DMS79 (cell line): ENCODE data around the gene RNF152.

Experiments used
- DNase-seq: peaks from one replicate; lab custom pipeline; 2025; lab: John Stamatoyannopoulos, UW

Gene RNF152

GRCh38 chr18:61894751-61895524 lies 2.1 kb upstream of the RNF152 start:
- DNase-seq: no peak

- DNase-seq: no peak
These were observed 1.4 kb upstream of the RNF152 start for GRCh38 chr18:61893971-61894750.

DNA sequence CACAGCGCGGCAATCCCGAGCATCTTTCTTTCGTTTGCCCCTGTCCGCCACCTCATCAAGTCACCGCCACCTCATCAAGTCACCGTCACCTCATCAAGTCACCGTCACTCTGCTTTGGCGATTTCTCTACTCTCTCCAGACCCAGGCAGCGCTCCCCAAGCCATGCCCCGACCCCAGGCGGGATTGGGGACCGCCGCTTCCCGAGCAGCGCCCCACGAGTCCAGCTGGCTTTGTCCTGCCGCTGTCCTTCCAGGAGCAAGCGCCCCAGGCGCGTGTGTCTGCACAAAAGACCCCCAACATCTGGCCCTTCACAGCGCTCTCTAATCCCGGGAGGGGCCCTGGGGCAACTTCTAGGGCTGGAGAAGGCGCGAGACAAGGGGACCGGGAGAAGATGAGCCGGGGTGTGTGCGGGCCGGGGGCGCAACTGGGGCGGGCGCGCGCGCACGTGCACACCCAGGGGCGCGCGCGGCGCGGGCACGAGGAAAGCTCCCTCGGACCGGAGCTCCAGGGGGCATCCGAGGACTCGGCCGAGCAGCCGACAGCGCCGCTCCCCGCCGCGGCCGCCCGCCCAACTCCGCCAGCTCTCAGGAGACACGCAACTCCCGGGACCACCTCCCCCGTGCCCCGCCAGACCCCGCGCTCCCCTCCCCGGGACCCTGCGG lies 633 bp upstream of the RNF152 start:
- DNase-seq: no peak

DNA sequence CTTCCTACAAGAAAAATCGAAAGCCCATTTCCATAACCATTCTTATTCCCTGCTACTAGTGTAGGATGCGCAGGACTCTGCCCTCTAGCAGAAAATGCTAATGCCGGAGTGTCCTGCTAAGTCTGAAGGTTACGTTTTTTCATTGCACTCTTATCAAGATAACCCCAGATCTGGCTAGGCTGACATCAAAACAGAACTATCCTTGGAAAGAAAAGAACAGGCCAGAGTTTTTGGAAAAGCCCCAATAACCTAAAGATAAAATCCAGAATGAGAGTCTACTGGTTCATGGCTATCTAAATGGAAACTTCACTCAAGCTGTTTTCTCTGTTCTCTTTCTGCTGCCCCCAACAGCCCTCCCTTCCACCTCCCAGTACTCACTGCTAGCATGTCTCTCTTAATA lies 913 bp downstream of the RNF152 start:
- no peak for DNase-seq

DNA sequence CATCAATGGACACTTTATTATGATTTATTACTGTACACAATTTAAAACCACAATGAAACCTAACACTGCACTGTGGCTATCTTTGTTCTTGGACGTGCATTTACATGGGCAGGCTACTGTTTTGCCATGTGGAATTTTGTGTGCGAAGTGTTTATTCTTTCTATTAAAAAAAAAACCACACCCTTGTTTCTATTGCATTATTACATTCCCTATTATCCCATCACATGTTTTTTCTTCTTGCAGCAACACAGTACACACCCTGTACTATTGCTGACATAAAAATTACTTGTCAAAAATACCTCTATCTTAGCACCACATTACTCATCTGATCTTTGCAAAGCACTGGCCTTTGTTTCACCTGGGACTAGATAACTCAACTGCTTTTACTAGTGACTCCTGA lies 1.5 kb downstream of the RNF152 start:
- DNase-seq: no peak

GRCh38 chr18:61890344-61890743 lies 2.5 kb downstream of the RNF152 start:
- no peak for DNase-seq

DNA sequence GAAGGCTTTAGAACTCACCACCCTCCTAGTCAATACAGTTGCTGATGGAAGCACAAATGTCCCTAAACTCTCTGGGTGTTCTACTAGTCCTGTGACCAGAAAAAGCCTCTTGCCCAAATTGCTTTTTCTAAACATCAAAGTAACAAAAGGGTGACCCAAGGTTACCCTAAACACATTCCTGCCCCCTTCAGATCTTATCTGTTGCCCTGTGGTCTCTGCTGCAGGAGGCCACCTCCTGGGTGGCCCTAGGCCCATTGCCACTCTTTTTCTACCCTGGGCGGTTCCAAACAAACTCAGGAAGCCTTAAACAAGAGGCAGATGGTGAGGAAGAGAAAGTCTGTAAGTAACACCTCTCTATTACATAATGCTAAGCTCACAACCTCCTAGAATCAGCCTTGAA lies 3.3 kb downstream of the RNF152 start:
- no peak for DNase-seq

GRCh38 chr18:61888622-61889021 lies 4.2 kb downstream of the RNF152 start:
- DNase-seq: no peak

- no peak for DNase-seq
These were observed 5.0 kb downstream of the RNF152 start for GRCh38 chr18:61887838-61888237.

DNA sequence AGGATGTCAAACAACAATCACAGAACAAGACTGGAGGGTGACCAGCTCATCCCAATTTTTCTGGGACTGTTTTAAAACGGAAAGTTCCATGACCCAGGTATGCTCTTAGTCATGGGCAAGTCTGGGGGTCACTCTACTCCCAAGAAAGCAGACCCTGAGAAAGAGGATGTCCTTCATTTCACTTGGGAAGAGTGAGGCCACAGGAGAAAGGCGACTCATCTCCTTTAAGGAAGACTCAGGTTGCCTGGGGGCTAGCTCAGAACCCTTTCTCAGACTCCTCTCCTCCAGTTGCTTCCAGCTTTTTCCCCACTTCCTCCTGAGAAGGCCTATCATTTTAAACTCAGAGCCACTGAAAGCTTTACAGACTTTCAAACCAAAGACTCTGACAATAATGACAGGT lies 9.3 kb downstream of the RNF152 start:
- no peak for DNase-seq

DNA sequence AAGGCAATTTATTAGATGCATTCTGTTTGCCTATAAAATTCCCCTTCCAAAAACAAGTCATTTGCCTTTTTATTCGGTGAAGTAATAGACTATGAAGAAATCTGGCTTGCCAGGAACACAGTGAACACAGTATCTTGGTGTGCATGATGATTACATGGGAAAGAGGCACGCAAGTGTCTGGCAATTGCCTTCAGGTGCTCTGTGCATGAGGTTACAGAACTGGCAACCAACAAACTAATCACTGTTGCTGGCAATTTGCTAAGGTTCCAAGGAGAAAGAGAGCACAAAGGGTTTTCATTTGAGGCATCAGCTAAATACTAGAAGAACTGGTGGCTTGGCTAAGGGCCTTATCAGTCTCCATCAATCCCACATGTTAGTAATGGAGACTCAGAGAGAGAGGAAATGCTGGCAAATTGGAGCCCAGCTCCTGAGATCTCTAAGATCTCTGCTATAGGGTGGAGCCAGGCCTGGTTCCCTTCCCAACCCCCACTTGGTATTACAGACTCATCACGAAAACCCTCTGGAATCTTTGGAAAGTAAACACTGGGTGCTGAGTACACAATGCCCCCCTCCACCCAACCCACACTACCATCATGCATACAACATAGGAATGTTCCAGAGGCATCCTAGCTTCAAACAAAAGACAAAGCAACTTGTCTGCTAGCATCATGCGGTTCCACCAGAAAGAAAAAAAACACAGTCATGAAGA lies 10.4 kb downstream of the RNF152 start:
- no peak for DNase-seq

DNA sequence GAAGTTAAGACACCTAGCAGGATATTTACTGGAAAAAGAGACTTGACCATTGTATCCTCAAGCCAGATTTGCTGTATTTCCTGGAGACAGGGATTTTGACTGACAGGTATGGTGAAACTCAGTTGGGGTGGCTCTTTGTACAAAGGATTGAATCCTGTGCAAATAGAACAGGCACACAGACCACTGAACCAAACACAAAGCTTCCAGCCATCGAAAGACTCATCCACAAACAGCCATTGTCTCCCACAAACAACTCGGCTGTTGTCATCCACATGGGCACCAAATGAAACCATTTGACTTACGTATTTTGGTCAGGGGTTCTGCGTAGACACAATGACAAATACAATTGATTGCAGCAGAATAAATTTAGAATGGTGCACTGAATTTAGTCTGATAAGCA lies 15.9 kb downstream of the RNF152 start:
- DNase-seq: no peak

DNA sequence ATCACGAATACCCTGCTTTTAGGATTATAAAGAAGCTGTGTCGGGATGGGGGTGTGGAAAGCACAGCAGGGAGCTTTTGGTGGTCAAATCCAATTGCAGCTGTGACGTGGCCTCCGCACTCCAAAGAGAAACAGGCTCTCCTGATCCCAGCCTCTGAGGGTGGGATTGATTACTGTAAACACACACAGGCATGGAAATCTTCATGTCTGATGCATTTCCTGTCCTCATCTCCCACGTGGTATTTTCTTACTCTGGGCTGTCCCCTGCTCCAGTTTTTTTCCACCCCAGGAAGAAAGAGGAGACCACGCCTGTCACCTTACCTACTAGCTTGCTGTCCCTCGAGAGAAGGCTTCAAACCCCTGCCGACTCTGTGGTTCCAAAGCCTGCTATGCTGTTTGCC lies 22.7 kb downstream of the RNF152 start:
- no peak for DNase-seq

DNA sequence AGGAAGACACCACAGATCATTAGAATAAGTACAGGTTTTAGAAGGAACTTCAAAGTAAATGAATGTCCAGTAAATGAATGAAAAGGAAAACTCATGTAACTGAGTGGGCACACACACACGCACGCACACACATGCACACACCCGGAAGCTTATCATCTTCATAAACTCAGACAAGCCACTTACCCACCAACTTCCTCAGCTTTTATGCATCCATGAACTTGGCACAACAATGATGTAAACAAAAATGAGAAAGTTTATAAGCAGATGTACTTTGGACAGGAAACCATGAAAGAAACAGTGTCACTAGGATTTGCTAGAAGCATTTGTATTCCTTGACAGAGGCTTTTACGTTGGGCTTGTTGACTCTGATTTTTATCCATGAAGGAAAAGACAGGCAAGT lies 23.2 kb downstream of the RNF152 start:
- no peak for DNase-seq

DNA sequence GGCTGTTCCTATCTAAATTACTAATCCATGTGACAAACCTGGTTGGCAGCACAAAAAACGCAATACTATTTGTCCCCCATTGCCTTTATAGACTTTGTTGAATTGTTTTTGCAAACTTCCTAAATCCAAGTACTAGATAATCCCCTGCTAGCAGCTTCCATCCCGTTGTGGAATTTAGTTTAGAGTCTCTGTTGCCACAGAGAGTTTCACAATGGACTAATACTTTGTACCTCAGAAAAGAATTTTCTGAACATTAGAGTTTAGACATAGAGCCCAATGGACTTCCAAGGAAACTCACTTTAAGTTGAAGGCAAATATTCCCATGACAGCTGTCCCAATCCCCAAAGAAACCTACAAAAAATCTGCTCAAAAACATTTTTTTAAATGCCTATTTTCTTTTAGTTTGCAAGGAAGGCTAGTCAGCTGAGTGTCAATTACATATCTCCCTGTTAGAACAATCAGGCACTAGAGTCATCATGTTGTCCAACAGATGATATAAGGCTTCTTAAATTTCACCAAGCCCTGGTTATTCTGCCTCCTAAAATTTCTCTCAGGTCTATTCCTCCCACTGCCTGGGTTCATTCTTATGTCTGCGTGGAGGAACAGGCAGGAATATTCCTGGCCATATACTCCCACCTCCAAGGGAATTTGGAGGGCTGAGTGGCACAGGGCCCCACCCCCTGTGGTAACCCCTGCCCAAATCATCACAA lies 27.2 kb downstream of the RNF152 start:
- DNase-seq: no peak

- no peak for DNase-seq
These were observed 31.4 kb downstream of the RNF152 start for GRCh38 chr18:61861372-61861771.

DNA sequence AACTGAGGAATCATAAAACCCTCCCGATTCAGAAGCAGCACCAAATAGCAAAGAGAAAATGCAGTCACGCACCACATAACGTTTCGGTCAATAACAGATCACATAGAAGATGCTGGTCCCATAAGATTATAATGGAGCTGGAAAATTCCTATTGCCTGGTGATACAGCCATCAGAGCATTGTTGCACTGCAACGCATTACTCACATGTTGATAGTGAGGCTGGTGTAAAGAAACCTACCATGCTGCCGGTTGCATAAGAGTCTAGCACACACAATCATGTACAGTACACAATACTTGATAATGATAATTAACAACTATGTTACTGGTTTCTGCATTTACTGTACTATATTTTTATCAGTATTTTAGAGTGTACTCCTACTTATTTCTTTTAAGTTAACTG lies 32.5 kb downstream of the RNF152 start:
- DNase-seq: no peak

GRCh38 chr18:61859113-61859512 lies 33.7 kb downstream of the RNF152 start:
- DNase-seq: no peak

DNA sequence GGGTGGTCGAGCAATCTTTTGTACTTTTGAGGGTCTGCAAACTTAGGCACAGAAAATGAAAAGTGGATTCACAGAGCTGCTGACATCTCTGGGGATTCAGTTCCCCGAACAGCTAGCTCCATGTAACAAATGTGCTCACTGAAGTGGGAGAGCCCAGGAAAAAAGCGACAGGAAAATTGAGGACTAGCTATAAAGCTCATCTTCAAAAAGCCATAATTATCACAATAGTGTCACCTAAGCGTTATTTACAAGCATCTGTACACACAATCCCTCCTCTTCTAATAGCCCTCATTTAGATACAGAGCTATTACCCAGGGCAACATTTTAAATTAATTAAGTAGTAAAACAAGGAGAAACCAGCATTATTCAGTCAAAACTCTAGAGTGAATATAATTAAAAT lies 36.1 kb downstream of the RNF152 start:
- DNase-seq: no peak

GRCh38 chr18:61855449-61856378 lies 37.1 kb downstream of the RNF152 start:
- DNase-seq: no peak
